SU-DHL-6 (cell line): ENCODE measurements around the gene VPS13D.

ENCODE experiments used
- EZH2phosphoT487 ChIP-seq: fragments of 200-600 bp; sonication (generic), shearing (Covaris generic); conservative IDR thresholded peaks from 2 replicates; pipeline ENCODE4 v1.6.1; 2018; ENCODE audit warnings: mild to moderate bottlenecking, antibody characterized with exemption, low read length, moderate library complexity, mixed read lengths
- TF ChIP-seq, protein P1 (sequence below): fragments of 200-600 bp; sonication (generic); IDR thresholded peaks from one replicate; pipeline ENCODE4 v1.5.1; 2017; ENCODE audit warnings: antibody characterized with exemption, mild to moderate bottlenecking, low read length, moderate library complexity; ENCODE audit not compliant: insufficient read depth, poor library complexity, severe bottlenecking

DNA sequence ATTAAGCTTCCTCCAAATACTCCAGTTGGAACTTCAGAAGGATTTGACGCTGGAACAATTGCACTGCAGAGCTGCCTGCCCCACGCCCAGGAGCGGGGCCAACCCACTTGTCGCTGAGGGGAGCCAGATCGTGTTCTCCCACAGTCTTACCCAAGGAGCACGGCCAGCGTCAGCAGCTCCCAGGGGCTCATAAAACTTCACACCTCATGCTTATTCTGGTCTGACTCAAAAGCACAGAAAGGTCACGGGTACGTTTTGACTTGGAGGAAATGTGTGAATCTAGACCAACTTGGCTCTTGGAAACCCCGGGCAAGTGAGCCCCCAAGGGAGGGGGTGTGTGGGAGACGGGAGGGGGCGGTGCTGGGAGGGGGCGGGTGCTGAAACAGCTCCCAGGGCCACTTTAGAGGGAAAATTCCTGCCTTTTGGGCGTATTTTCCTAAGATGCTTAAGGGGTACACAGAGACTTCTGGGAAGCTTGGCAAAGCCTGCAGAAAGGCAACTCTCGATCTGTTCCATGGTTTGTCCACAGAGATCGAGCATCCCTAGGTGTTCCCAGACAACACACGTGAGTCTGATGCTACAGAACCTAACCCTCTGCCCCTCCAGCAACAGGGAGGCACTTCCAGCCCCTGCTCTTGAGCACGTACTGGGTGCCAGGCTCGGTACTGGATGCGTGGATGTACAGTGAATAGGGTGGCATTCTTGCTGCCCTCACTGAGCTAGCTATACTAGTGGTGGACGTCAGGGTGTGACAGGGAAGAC is 289.3 kb downstream of the VPS13D start:
- TF ChIP-seq, protein P1, sequence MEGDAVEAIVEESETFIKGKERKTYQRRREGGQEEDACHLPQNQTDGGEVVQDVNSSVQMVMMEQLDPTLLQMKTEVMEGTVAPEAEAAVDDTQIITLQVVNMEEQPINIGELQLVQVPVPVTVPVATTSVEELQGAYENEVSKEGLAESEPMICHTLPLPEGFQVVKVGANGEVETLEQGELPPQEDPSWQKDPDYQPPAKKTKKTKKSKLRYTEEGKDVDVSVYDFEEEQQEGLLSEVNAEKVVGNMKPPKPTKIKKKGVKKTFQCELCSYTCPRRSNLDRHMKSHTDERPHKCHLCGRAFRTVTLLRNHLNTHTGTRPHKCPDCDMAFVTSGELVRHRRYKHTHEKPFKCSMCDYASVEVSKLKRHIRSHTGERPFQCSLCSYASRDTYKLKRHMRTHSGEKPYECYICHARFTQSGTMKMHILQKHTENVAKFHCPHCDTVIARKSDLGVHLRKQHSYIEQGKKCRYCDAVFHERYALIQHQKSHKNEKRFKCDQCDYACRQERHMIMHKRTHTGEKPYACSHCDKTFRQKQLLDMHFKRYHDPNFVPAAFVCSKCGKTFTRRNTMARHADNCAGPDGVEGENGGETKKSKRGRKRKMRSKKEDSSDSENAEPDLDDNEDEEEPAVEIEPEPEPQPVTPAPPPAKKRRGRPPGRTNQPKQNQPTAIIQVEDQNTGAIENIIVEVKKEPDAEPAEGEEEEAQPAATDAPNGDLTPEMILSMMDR = no peak
- TF ChIP-seq EZH2phosphoT487 = no peak
